Effector memory CD4-positive, alpha-beta T cell (primary cell): ENCODE data around the gene SLC12A6.

Experiments
- DNase-seq, 3 donors: peaks; one replicate each; pipeline ENCODE4 v3.0.0-alpha.2; 2020
- H3K27ac ChIP-seq: 2 replicates; pipeline ENCODE4 v1.7.0; 2013; ENCODE audit warnings: mild to moderate bottlenecking, low read length, moderate library complexity; ENCODE audit not compliant: insufficient read depth, poor library complexity, severe bottlenecking
- H3K27me3 ChIP-seq: replicated peaks from 2 replicates; pipeline ENCODE4 v1.7.0; 2013; ENCODE audit warnings: mild to moderate bottlenecking, low read length; ENCODE audit not compliant: insufficient read depth, control insufficient read depth, poor library complexity, severe bottlenecking
- H3K36me3 ChIP-seq: 2 replicates; pipeline ENCODE4 v1.7.0; 2013; ENCODE audit warnings: mild to moderate bottlenecking, low read length, moderate library complexity; ENCODE audit not compliant: control insufficient read depth, insufficient read depth
- H3K4me1 ChIP-seq: 2 replicates; pipeline ENCODE4 v1.7.0; 2013; ENCODE audit warnings: low read length, mild to moderate bottlenecking; ENCODE audit not compliant: control insufficient read depth, insufficient read depth, poor library complexity, severe bottlenecking
- H3K4me3 ChIP-seq: 2 replicates; pipeline ENCODE4 v1.7.0; 2013; ENCODE audit warnings: low read length, low read depth, mild to moderate bottlenecking; ENCODE audit not compliant: insufficient read depth, poor library complexity, severe bottlenecking
- H3K9me3 ChIP-seq: 2 replicates; pipeline ENCODE4 v1.7.0; 2013; ENCODE audit warnings: mild to moderate bottlenecking, low read length, moderate library complexity; ENCODE audit not compliant: control insufficient read depth

The SLC12A6 gene

GRCh38 chr15:34314491-34315490 is 22.8 kb downstream of the SLC12A6 start:
- Histone ChIP-seq H3K36me3 (peaks cover 3% of the 10 kb centered on the region), H3K9me3 (no peaks in the 10 kb centered on the region), H3K4me3 (no peak overlapping the region), H3K4me1 (peaks cover 7% of the 10 kb centered on the region), H3K27ac (no peak overlapping the region), H3K27me3 (no peaks in the 10 kb centered on the region)
- no peak for DNase-seq

DNA sequence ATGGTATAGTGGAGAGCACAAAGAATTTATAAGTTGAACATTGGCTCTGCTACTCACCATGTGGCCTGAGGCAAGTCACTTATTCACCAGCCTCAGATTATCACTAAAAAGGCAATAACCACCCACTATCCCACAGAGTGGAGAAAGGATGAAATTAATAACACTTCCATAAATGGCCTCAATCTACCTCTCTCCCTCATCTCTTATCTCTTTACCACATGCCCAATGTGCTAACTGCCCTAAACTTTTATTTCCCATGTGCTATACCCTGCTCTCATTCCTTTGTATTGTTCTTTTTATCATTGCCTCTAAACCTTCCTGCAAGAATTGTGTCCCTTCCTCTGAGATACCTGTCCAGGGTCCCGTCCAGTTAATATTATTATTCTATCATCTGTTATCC is 26.0 kb downstream of the SLC12A6 start:
- Histone ChIP-seq H3K4me3 (no peak overlapping the region), H3K27ac (no peak overlapping the region), H3K27me3 (no peaks in the 10 kb centered on the region), H3K4me1 (no peaks in the 10 kb centered on the region), H3K9me3 (no peaks in the 10 kb centered on the region), H3K36me3 (peaks cover 3% of the 10 kb centered on the region)
- no peak for DNase-seq

GRCh38 chr15:34304613-34305012 is 33.0 kb downstream of the SLC12A6 start:
- H3K4me1 ChIP-seq = no peaks in the 10 kb centered on the region
- no peaks in the 10 kb centered on the region for H3K27me3 ChIP-seq
- H3K27ac ChIP-seq = no peak overlapping the region
- H3K4me3 ChIP-seq = no peak overlapping the region
- H3K9me3 ChIP-seq = no peaks in the 10 kb centered on the region
- H3K36me3 ChIP-seq = no peaks in the 10 kb centered on the region
- no peak for DNase-seq

GRCh38 chr15:34301058-34301457 is 36.5 kb downstream of the SLC12A6 start:
- Histone ChIP-seq H3K36me3 (no peaks in the 10 kb centered on the region), H3K9me3 (no peaks in the 10 kb centered on the region)

GRCh38 chr15:34297059-34297458 is 40.5 kb downstream of the SLC12A6 start:
- no peaks in the 10 kb centered on the region for H3K9me3 ChIP-seq
- no peak overlapping the region for H3K27ac ChIP-seq
- no peak overlapping the region for H3K4me3 ChIP-seq
- no peaks in the 10 kb centered on the region for H3K36me3 ChIP-seq
- no peaks in the 10 kb centered on the region for H3K4me1 ChIP-seq
- no peaks in the 10 kb centered on the region for H3K27me3 ChIP-seq
- no peak for DNase-seq

More at GRCh38 chr15:34301058-34301457, 36.5 kb downstream of the SLC12A6 start:
- Histone ChIP-seq H3K4me3 (no peak overlapping the region), H3K27ac (no peak overlapping the region), H3K4me1 (no peaks in the 10 kb centered on the region), H3K27me3 (no peaks in the 10 kb centered on the region)
- no peak for DNase-seq

GRCh38 chr15:34292621-34293020 is 45.0 kb downstream of the SLC12A6 start:
- H3K4me1 ChIP-seq = no peaks in the 10 kb centered on the region
- H3K27ac ChIP-seq = no peak overlapping the region
- no peaks in the 10 kb centered on the region for H3K9me3 ChIP-seq
- H3K36me3 ChIP-seq = no peaks in the 10 kb centered on the region
- no peak for DNase-seq
- H3K27me3 ChIP-seq = no peaks in the 10 kb centered on the region
- no peak overlapping the region for H3K4me3 ChIP-seq

DNA sequence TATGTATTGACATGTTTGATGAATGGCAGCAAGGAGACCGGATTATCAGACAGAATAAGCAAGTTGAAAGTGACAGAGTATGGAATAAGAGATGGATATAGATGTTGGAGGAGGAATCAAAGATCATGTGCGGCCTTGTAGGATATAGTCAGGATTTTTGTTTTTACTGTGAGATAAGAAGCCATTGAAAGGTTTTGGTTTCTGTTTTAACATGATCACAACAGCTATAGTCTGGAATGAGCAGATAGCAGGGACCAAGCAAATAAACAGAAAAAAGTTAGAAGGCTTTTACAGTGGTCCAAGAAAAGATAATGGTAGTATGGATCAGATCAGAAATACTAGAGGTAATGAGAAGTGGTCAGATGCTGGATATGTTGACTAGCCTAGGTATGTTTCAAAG is 52.6 kb downstream of the SLC12A6 start:
- no peak for DNase-seq
- no peaks in the 10 kb centered on the region for H3K4me1 ChIP-seq
- no peak overlapping the region for H3K27ac ChIP-seq
- no peak overlapping the region for H3K4me3 ChIP-seq
- H3K9me3 ChIP-seq = no peaks in the 10 kb centered on the region
- no peaks in the 10 kb centered on the region for H3K36me3 ChIP-seq
- no peaks in the 10 kb centered on the region for H3K27me3 ChIP-seq

GRCh38 chr15:34282384-34282783 is 55.2 kb downstream of the SLC12A6 start:
- no peak for DNase-seq
- H3K27ac ChIP-seq = no peak overlapping the region
- no peaks in the 10 kb centered on the region for H3K36me3 ChIP-seq
- no peak overlapping the region for H3K4me3 ChIP-seq
- H3K27me3 ChIP-seq = no peaks in the 10 kb centered on the region
- no peaks in the 10 kb centered on the region for H3K4me1 ChIP-seq
- H3K9me3 ChIP-seq = no peaks in the 10 kb centered on the region

- H3K27me3 ChIP-seq = no peaks in the 10 kb centered on the region
- no peaks in the 10 kb centered on the region for H3K4me1 ChIP-seq
- no peak for DNase-seq
- no peak overlapping the region for H3K4me3 ChIP-seq
- no peaks in the 10 kb centered on the region for H3K9me3 ChIP-seq
- H3K36me3 ChIP-seq = no peaks in the 10 kb centered on the region
- no peak overlapping the region for H3K27ac ChIP-seq
These were observed 57.4 kb downstream of the SLC12A6 start for GRCh38 chr15:34280193-34280592.

DNA sequence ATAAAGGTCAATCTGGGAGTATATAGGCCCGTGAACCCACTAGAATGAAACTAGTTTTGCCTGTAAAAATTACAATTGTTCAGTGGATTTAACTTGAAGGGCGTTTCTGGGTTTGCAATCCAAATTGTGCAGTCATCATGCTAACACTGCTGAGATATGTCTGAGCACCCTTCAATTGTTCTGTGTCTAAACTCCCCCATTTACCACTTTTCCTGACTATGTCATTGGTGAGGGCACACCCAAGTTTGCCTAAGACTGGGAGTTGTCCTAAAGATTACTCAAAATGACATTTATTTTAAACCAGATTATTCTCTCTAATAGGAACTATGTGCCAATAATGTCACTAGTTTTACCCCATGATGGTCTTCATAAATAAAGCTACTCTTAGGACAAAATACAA is 58.2 kb downstream of the SLC12A6 start:
- no peak overlapping the region for H3K27ac ChIP-seq
- DNase-seq = no peak
- H3K36me3 ChIP-seq = no peaks in the 10 kb centered on the region
- H3K27me3 ChIP-seq = no peaks in the 10 kb centered on the region
- H3K9me3 ChIP-seq = no peaks in the 10 kb centered on the region
- H3K4me3 ChIP-seq = no peak overlapping the region
- no peaks in the 10 kb centered on the region for H3K4me1 ChIP-seq
